Measurements from ENCODE around the gene TENM4.

DNA sequence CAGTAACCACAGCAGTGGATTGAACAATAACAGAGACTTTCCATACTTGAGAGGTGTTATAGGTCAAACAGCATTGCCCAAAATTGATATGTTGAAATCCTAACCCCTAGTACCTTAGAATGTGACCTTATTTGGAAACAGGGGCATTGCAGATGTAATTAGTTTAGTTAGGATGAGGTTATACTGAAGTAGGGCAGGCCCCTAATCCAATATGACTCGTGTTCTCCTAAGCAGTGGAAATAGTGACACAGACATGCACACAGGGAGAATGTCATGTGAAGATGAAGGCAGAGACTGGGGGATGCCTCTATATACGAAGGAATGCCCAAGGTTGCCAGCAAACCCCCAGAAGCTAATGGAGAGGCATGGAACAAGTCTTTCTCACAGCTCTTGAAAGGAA lies 270.5 kb downstream of the TENM4 start:
- TF ChIP-seq CTCF (IDR thresholded peaks at IDR 0.05) (no peak), POLR2A (IDR thresholded peaks at IDR 0.05) (no peak)
